Mammary epithelial cell (primary cell): Measurements from ENCODE around the gene SH3GLB2.

Experiments used
- CTCF ChIP-seq, 2 donors: IDR thresholded peaks in 1 of 2; conservative IDR thresholded peaks in 1 of 2; 2 replicates each; pipeline ENCODE4 v1.5.1; 2011 to 2012; ENCODE audit warnings: inconsistent platforms in 2 of 2, low read length in 2 of 2, mild to moderate bottlenecking in 2 of 2, control low read depth in 1 of 2, low read depth in 1 of 2; ENCODE audit not compliant: insufficient read depth in 1 of 2; ENCODE audit errors: extremely low read depth in 1 of 2
- EZH2 ChIP-seq: IDR thresholded peaks from 2 replicates; pipeline ENCODE4 v1.6.1; 2012; ENCODE audit warnings: low read length, inconsistent platforms, borderline replicate concordance

DNA sequence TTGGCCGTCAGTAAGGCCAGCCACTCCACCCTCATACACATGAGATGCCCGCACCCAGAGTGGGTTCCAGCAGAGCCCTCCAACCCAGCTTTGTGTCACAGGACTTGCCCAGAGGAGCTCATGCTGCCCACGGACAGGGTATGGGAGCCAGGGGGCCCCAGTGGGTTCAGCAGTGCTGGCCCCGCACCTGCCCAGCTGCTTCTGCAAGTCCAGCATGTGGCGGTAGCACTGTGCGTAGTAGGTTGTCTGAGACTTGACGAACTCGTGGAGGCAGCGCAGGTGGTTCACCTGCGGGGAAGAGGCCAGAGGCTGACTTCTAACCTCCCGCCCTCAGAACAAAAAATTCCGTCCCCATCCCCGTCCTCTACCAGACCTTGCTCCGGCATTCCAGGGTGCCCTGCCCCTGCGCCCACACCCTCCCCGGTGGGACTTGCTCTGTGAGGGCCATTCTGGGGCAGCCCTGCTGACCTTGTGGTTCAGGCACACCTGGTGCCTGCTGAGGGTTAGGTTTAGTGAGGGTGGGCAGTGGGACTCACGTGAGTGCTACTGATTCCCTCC lies 18.5 kb downstream of the SH3GLB2 start:
- TF ChIP-seq CTCF (conservative IDR thresholded peaks at IDR 0.05 in 1 of 2, IDR thresholded peaks at IDR 0.05 in 1 of 2; ENCODE audit: extremely low read depth in 1 of 2, insufficient read depth in 1 of 2, low read depth in 1 of 2, low read length in 2 of 2): no peak
- no peak for TF ChIP-seq EZH2
